Endothelial cell of umbilical vein (primary cell): ENCODE results near the gene FOXP4. TPM values are rescaled to one million over a fixed set of nuclear protein-coding genes. Genes with fewer than 3 reads are reported as not detected.

Experiments used
- BruUV-seq: library from RNA; stranded (reverse); fragments of 400-500 nt; replicated peaks from 2 replicates; lab custom pipeline; 2021; lab: Mats Ljungman, UMichigan
- CTCF ChIA-PET: fragments of 300-600, 350-600 bp; sonication (Branson Sonifier 250); formaldehyde crosslinking; loops from one replicate; lab custom pipeline; 2021; ENCODE audit warnings: antibody characterized with exemption, inconsistent platforms; lab: Charles Lee
- POLR2A ChIA-PET: fragments of 300-600, 350-600 bp; sonication (Branson Sonifier 250); formaldehyde crosslinking; loops from one replicate; lab custom pipeline; 2021; ENCODE audit warnings: antibody characterized with exemption, inconsistent platforms; lab: Charles Lee
- DNase-seq: peaks from one replicate; pipeline ENCODE4 v3.0.0-alpha.2; 2011; ENCODE audit warnings: low read depth, low spot score
- FAIRE-seq: peaks from 2 replicates; lab custom pipeline; 2011; peaks lifted over from hg19 to GRCh38; lab: Jason Lieb, UNC
- H2AFZ ChIP-seq: 2 replicates; pipeline ENCODE4 v1.6.0; 2012; ENCODE audit warnings: low read depth, low read length, control low read depth, inconsistent platforms
- H3K27ac ChIP-seq: 2 replicates; pipeline ENCODE4 v1.5.1; 2011; ENCODE audit warnings: low read depth, mild to moderate bottlenecking, control low read depth, low read length, moderate library complexity; ENCODE audit not compliant: insufficient read depth
- H3K27me3 ChIP-seq, 2 experiments: 2 replicates each; pipeline versions ENCODE4 v1.6.0 to v1.6.1; 2011; ENCODE audit warnings: low read length in 2 of 2, mixed read lengths in 1 of 2; ENCODE audit not compliant: control insufficient read depth in 2 of 2, insufficient read depth in 2 of 2
- H3K36me3 ChIP-seq, 2 experiments: 2 replicates in 1 of 2; 3 replicates in 1 of 2; pipeline ENCODE4 v1.5.1; 2011; ENCODE audit warnings: low read length in 2 of 2, mild to moderate bottlenecking in 1 of 2, moderate library complexity in 1 of 2; ENCODE audit not compliant: control insufficient read depth in 2 of 2, insufficient read depth in 2 of 2; ENCODE audit errors: extremely low read depth in 1 of 2
- H3K4me1 ChIP-seq: 3 replicates; pipeline ENCODE4 v1.5.1; 2011; ENCODE audit warnings: mild to moderate bottlenecking, low read length; ENCODE audit not compliant: control insufficient read depth, insufficient read depth; ENCODE audit errors: extremely low read depth
- H3K4me2 ChIP-seq: 2 replicates; pipeline ENCODE4 v1.6.1; 2011; ENCODE audit warnings: low read length, control low read depth, mixed read lengths; ENCODE audit not compliant: insufficient read depth
- H3K4me3 ChIP-seq, 3 experiments: fragments of 200-600 bp in 1 of 3; sonication (generic), shearing (Covaris generic) in 1 of 3; replicated peaks in 1 of 3; 2 replicates each; pipeline ENCODE4 v1.5.1; 2011 to 2016; ENCODE audit warnings: control low read depth in 3 of 3, low read length in 3 of 3, mild to moderate bottlenecking in 2 of 3, inconsistent platforms in 1 of 3, low read depth in 1 of 3, moderate library complexity in 1 of 3; ENCODE audit not compliant: insufficient read depth in 1 of 3
- H3K79me2 ChIP-seq: 2 replicates; pipeline ENCODE4 v1.6.0; 2012; ENCODE audit warnings: low read length, inconsistent platforms; ENCODE audit not compliant: control insufficient read depth, insufficient read depth
- H3K9ac ChIP-seq: replicated peaks from 2 replicates; pipeline ENCODE3; 2011; ENCODE audit warnings: low read length, control low read depth; ENCODE audit not compliant: insufficient read depth; ENCODE audit errors: extremely low read depth
- H3K9me1 ChIP-seq: replicated peaks from 3 replicates; pipeline ENCODE4 v1.6.0; 2011; ENCODE audit warnings: mild to moderate bottlenecking, low read length; ENCODE audit not compliant: control insufficient read depth, insufficient read depth; ENCODE audit errors: extremely low read depth
- H3K9me3 ChIP-seq: replicated peaks from 2 replicates; pipeline ENCODE4 v1.5.1; 2012; ENCODE audit warnings: low read length, inconsistent platforms; ENCODE audit not compliant: control insufficient read depth, insufficient read depth
- H4K20me1 ChIP-seq: replicated peaks from 2 replicates; pipeline ENCODE3; 2011; ENCODE audit warnings: mild to moderate bottlenecking, low read length; ENCODE audit not compliant: control insufficient read depth, insufficient read depth; ENCODE audit errors: extremely low read depth
- EZH2 ChIP-seq: IDR thresholded peaks from 2 replicates; pipeline ENCODE4 v1.6.1; 2012; ENCODE audit warnings: borderline replicate concordance, low read depth, mild to moderate bottlenecking, moderate library complexity, low read length, inconsistent platforms; ENCODE audit not compliant: severe bottlenecking
- FOS ChIP-seq: IDR thresholded peaks from 2 replicates; pipeline ENCODE4 v1.6.1; 2011; ENCODE audit warnings: mild to moderate bottlenecking, low read length, moderate library complexity, borderline replicate concordance; ENCODE audit not compliant: insufficient read depth
- GATA2 ChIP-seq: IDR thresholded peaks from 2 replicates; pipeline ENCODE4 v1.7.0; 2011; ENCODE audit warnings: low read depth, mild to moderate bottlenecking, moderate library complexity, mixed read lengths, low read length; ENCODE audit not compliant: insufficient read length, insufficient read depth
- JUN ChIP-seq: IDR thresholded peaks from 2 replicates; pipeline ENCODE4 v1.6.1; 2011; ENCODE audit warnings: borderline replicate concordance, low read depth; ENCODE audit not compliant: insufficient read length, insufficient read depth
- MYC ChIP-seq: IDR thresholded peaks from one replicate; pipeline ENCODE4 v1.6.1; 2011; ENCODE audit warnings: mild to moderate bottlenecking, low read depth, low read length
- POLR2A ChIP-seq: IDR thresholded peaks from 2 replicates; pipeline ENCODE4 v1.6.1; 2012; ENCODE audit warnings: low read depth, mild to moderate bottlenecking, control low read depth, low read length
- POLR2AphosphoS5 ChIP-seq: IDR thresholded peaks from 2 replicates; pipeline ENCODE4 v1.6.1; 2012; ENCODE audit warnings: low read depth, mild to moderate bottlenecking, control low read depth, low read length, moderate library complexity; ENCODE audit not compliant: insufficient read depth
- dilution Hi-C: fragments of 300-500 bp; cut with MboI; formaldehyde crosslinking; loops from one replicate; pipeline ENCODE4 v1.15.0; 2019; ENCODE audit warnings: low sequenced_read_pairs; ENCODE audit not compliant: extremely low pct_ligation_motif_present
- intact Hi-C: fragments of 100-400 bp; cut with micrococcal nuclease; formaldehyde crosslinking; loops from one replicate; pipeline ENCODE4 v1.10.0; 2022
- polyA plus RNA-seq, 4 experiments: library from polyadenylated mRNA; depleted of rRNA in 3 of 4; stranded (reverse) in 3 of 4; unstranded in 1 of 4; fragments of >200 nt; gene quantifications; 2 replicates each; pipeline versions ENCODE4 v1.2.1 to v1.2.3, GENCODE V29; 2011 to 2012; ENCODE audit warnings: missing spikeins in 1 of 4
- total RNA-seq: library from RNA; stranded (reverse); gene quantifications from 2 replicates; pipeline ENCODE4 v1.2.3, GENCODE V29; 2021
- TF ChIP-seq, protein P1 (sequence below): IDR thresholded peaks from 2 replicates; pipeline ENCODE4 v1.6.1; 2011; ENCODE audit not compliant: insufficient read depth, insufficient read length
- TF ChIP-seq, protein P2 (sequence below), 2 donors: IDR thresholded peaks; 1 replicate in 1 of 2; 2 replicates in 1 of 2; pipeline ENCODE4 v1.5.1; 2011; ENCODE audit warnings: low read length in 2 of 2, mild to moderate bottlenecking in 2 of 2, moderate library complexity in 2 of 2, control low read depth in 1 of 2, inconsistent platforms in 1 of 2, low read depth in 1 of 2; ENCODE audit not compliant: insufficient read depth in 1 of 2; ENCODE audit errors: extremely low read depth in 1 of 2

FOXP4 gene
- total and polyA plus RNA-seq, 2 donors (not counting 3 experiments of a cell fraction or from before 2014, with no cell fraction given), result 5.6 to 23.9 TPM

DNA sequence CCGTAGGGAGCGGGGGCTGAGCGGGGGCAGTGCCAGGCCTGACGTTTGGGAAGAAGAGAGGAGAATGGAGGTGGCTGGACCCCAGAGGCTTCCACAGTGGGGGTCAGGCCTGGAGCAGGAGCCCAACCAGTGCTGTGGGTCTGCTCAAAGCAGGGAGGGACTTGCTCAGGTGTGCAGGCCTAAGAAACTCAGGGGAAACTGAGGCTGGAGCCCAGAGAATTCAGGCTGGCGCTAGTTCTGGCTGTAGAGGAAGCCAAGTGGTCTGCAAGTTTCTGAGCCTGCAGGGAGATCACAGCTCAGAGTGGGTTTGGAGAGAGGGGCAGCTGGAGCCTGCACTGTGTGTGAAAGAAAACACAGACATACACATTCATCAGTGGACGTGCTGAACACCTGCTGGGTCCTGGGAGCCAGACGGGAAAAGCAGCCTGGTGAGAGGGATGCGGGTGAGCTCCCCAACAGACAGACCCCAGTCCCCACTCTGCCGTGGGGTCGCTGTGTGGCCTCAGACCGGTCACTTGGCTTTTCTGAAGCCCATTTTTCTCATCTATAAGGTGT, 17.7 kb upstream of the FOXP4 start:
- H3K9ac ChIP-seq, result no peak overlapping the region
- H3K4me1 ChIP-seq, result peaks cover 13% of the 10 kb centered on the region
- FAIRE-seq, result no peak
- H3K27me3 ChIP-seq, result no peaks in the 10 kb centered on the region
- ChIA-PET CTCF (interaction anchor here (1.1 to 1.3 kb wide), 2 partner anchors 11 to 15 kb away, joined by 3 to 4 read pairs; no protein-coding TSS in a partner anchor), POLR2A (no interaction called here)
- dilution Hi-C loops (no loop called here), intact Hi-C loops (no loop called here)
- BruUV-seq, result no TSS peak
- peak overlapping the region; percentile 23 for H2AFZ ChIP-seq
- no peak overlapping the region for H3K27ac ChIP-seq
- no peak for DNase-seq
- no peaks in the 10 kb centered on the region for H3K79me2 ChIP-seq
- H3K9me1 ChIP-seq, result no peaks in the 10 kb centered on the region
- H3K4me3 ChIP-seq, result no peak overlapping the region
- H3K36me3 ChIP-seq, result no peaks in the 10 kb centered on the region
- no peaks in the 10 kb centered on the region for H4K20me1 ChIP-seq
- H3K4me2 ChIP-seq, result no peak overlapping the region
- TF ChIP-seq GATA2 (no peak), JUN (no peak), POLR2AphosphoS5 (no peak), POLR2A (no peak), MYC (no peak), FOS (no peak), EZH2 (no peak)
- TF ChIP-seq, protein P1, sequence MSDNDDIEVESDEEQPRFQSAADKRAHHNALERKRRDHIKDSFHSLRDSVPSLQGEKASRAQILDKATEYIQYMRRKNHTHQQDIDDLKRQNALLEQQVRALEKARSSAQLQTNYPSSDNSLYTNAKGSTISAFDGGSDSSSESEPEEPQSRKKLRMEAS, result no peak
- TF ChIP-seq, protein P2, sequence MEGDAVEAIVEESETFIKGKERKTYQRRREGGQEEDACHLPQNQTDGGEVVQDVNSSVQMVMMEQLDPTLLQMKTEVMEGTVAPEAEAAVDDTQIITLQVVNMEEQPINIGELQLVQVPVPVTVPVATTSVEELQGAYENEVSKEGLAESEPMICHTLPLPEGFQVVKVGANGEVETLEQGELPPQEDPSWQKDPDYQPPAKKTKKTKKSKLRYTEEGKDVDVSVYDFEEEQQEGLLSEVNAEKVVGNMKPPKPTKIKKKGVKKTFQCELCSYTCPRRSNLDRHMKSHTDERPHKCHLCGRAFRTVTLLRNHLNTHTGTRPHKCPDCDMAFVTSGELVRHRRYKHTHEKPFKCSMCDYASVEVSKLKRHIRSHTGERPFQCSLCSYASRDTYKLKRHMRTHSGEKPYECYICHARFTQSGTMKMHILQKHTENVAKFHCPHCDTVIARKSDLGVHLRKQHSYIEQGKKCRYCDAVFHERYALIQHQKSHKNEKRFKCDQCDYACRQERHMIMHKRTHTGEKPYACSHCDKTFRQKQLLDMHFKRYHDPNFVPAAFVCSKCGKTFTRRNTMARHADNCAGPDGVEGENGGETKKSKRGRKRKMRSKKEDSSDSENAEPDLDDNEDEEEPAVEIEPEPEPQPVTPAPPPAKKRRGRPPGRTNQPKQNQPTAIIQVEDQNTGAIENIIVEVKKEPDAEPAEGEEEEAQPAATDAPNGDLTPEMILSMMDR (IDR thresholded peaks at IDR 0.05; ENCODE audit: extremely low read depth in 1 of 2, insufficient read depth in 1 of 2, low read depth in 1 of 2, low read length in 2 of 2), result no peak
- no peaks in the 10 kb centered on the region for H3K9me3 ChIP-seq
